B cell (primary cell): ENCODE results near the gene CNPY2. TPM values are rescaled to one million over a fixed set of nuclear protein-coding genes. Genes with fewer than 3 reads are reported as not detected.

ENCODE experiments used
- ATAC-seq: fragments of 200-7000 bp; cut with Tn5 transposase; one replicate; pipeline ENCODE4 v1.10.0; 2021; ENCODE audit warnings: low read depth, mild to moderate bottlenecking, moderate number of reproducible peaks, moderate library complexity
- CTCF ChIA-PET: fragments of 350-600 bp; sonication (Branson Sonifier 250); formaldehyde crosslinking; loops from one replicate; lab custom pipeline; 2021; ENCODE audit warnings: antibody characterized with exemption, inconsistent platforms; lab: Charles Lee
- POLR2A ChIA-PET: fragments of 350-600 bp; sonication (Branson Sonifier 250); formaldehyde crosslinking; loops from one replicate; lab custom pipeline; 2021; ENCODE audit warnings: antibody characterized with exemption; lab: Charles Lee
- DNase-seq: peaks from one replicate; pipeline ENCODE4 v3.0.0; 2013
- H2AFZ ChIP-seq: 2 replicates; pipeline ENCODE4 v1.6.1; 2012; ENCODE audit warnings: mild to moderate bottlenecking, low read depth, low read length; ENCODE audit not compliant: insufficient read depth, poor library complexity, severe bottlenecking
- H3K27ac ChIP-seq, 2 donors: 1 replicate in 1 of 2; 2 replicates in 1 of 2; pipeline ENCODE4 v1.5.1; 2012 to 2013; ENCODE audit warnings: low read length in 2 of 2, mild to moderate bottlenecking in 2 of 2, moderate library complexity in 1 of 2
- H3K27me3 ChIP-seq, 4 experiments: fragments of 200-600 bp in 1 of 4; sonication (generic) in 1 of 4; replicated peaks in 1 of 4; 1 replicate in 2 of 4; 2 replicates in 2 of 4; pipeline versions ENCODE4 v1.6.1 to v1.7.0; 2013 to 2016; ENCODE audit warnings: low read length in 3 of 4, mild to moderate bottlenecking in 2 of 4, mixed read lengths in 1 of 4, moderate library complexity in 1 of 4; ENCODE audit not compliant: insufficient read depth in 4 of 4, control insufficient read depth in 3 of 4; ENCODE audit errors: control extremely low read depth in 1 of 4
- H3K36me3 ChIP-seq, 2 experiments: replicated peaks in 1 of 2; 1 replicate in 1 of 2; 2 replicates in 1 of 2; pipeline versions ENCODE4 v1.6.1 to v1.7.1; 2013; ENCODE audit warnings: low read length in 1 of 2; ENCODE audit not compliant: insufficient read depth in 2 of 2, control insufficient read depth in 1 of 2; ENCODE audit errors: control extremely low read depth in 1 of 2, extremely low read depth in 1 of 2
- H3K4me1 ChIP-seq, 2 donors: fragments of 200-600 bp in 1 of 2; sonication (generic) in 1 of 2; 1 replicate in 1 of 2; 2 replicates in 1 of 2; pipeline versions ENCODE4 v1.5.1 to v1.6.1; 2013 to 2017; ENCODE audit warnings: low read length in 2 of 2; ENCODE audit not compliant: control insufficient read depth in 2 of 2, insufficient read depth in 2 of 2
- H3K4me2 ChIP-seq: replicated peaks from 2 replicates; pipeline ENCODE3; 2012; ENCODE audit warnings: mild to moderate bottlenecking, low read depth, low read length; ENCODE audit not compliant: poor library complexity, severe bottlenecking
- H3K4me3 ChIP-seq, 5 experiments: fragments of 200-600 bp in 1 of 5; sonication (generic) in 1 of 5; 1 replicate in 3 of 5; 2 replicates in 2 of 5; pipeline versions ENCODE4 v1.5.1 to v1.7.0; 2011 to 2016; ENCODE audit warnings: low read length in 4 of 5, mild to moderate bottlenecking in 4 of 5, low read depth in 2 of 5, control low read depth in 1 of 5, moderate library complexity in 1 of 5; ENCODE audit not compliant: insufficient read depth in 1 of 5; ENCODE audit errors: control extremely low read depth in 1 of 5, extremely low read depth in 1 of 5
- H3K79me2 ChIP-seq: fragments of 200-600 bp; sonication (generic); one replicate; pipeline ENCODE4 v1.6.0; 2016; ENCODE audit warnings: low read length; ENCODE audit not compliant: control insufficient read depth, insufficient read depth
- H3K9ac ChIP-seq: fragments of 200-600 bp; sonication (generic); 2 replicates; pipeline ENCODE4 v1.6.1; 2017; ENCODE audit warnings: mild to moderate bottlenecking, low read length, moderate library complexity
- H3K9me3 ChIP-seq, 3 donors: one replicate each; pipeline versions ENCODE4 v1.6.1 to v1.7.1; 2013; ENCODE audit warnings: low read length in 2 of 3; ENCODE audit not compliant: control insufficient read depth in 2 of 3, insufficient read depth in 1 of 3; ENCODE audit errors: control extremely low read depth in 1 of 3
- H4K20me1 ChIP-seq: 2 replicates; pipeline ENCODE4 v1.6.0; 2012; ENCODE audit warnings: mild to moderate bottlenecking, low read length; ENCODE audit not compliant: insufficient read depth, control insufficient read depth, poor library complexity, severe bottlenecking
- H3K27ac Mint-ChIP-seq: one replicate; pipeline ENCODE4 v1.8.0; 2021; ENCODE audit warnings: mixed read lengths
- H3K27me3 Mint-ChIP-seq: one replicate; pipeline ENCODE4 v1.8.0; 2021; ENCODE audit warnings: mixed read lengths
- H3K4me1 Mint-ChIP-seq: one replicate; pipeline ENCODE4 v1.8.0; 2021; ENCODE audit warnings: mixed read lengths
- H3K4me3 Mint-ChIP-seq: one replicate; pipeline ENCODE4 v1.8.0; 2021; ENCODE audit warnings: mixed read lengths
- H3K9me3 Mint-ChIP-seq: one replicate; pipeline ENCODE4 v1.8.0; 2022; ENCODE audit warnings: mixed read lengths; ENCODE audit not compliant: insufficient read depth
- EZH2 ChIP-seq: IDR thresholded peaks from 2 replicates; pipeline ENCODE4 v1.6.1; 2012; ENCODE audit warnings: borderline replicate concordance, low read depth, mild to moderate bottlenecking, moderate library complexity, low read length; ENCODE audit not compliant: insufficient read depth, poor library complexity, severe bottlenecking
- WGBS: methylation state at CpG from one replicate; pipeline ENCODE4 v1.1.5; 2013; ENCODE audit warnings: missing lambda C conversion rate; ENCODE audit not compliant: insufficient coverage; 5-methylcytosine and 5-hydroxymethylcytosine counted together
- intact Hi-C: fragments of 100-400 bp; cut with micrococcal nuclease; formaldehyde crosslinking; loops from one replicate; pipeline ENCODE4 v1.10.0; 2022
- polyA plus RNA-seq: library from polyadenylated mRNA; depleted of rRNA; stranded (reverse); fragments of >200 nt; gene quantifications from 2 replicates; pipeline ENCODE4 v1.2.3, GENCODE V29; 2012
- total RNA-seq, 2 donors: library from RNA; stranded (reverse); fragments of 120-200 nt in 1 of 2; gene quantifications; 1 replicate in 1 of 2; 2 replicates in 1 of 2; pipeline versions ENCODE4 v1.2.3 to v1.2.4, GENCODE V29; 2013 to 2022
- TF ChIP-seq, protein P1 (sequence below): fragments of 200-600 bp; IDR thresholded peaks from one replicate; pipeline ENCODE4 v1.8.0; 2022; ENCODE audit warnings: antibody characterized with exemption, mild to moderate bottlenecking

Gene CNPY2
- total and polyA plus RNA-seq, 2 donors (not counting 1 experiment from before 2014, with no cell fraction given): 61.9 to 91.2 TPM

DNA sequence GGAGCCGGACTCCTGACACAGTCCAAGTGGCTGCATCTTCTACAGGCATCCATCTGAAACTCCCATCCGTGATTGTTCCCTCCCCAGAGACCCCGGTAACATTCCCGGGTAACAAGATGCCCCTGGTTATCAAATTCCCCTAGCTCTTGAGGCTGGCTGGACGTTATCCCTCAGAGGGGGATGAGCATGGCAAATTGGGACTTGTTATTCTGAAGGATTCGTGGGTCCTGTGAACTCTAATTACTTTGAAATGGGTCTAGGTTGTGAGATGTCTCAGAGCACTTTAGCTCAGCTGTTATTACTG lies 18.7 kb upstream of the CNPY2 start:
- Histone ChIP-seq H3K4me2 (peak overlapping the region; percentile 86), H3K4me3 (peak overlapping the region; percentile 63 to 88 (median 80)), H3K9ac (peak overlapping the region; percentile 95), H3K79me2 (peaks cover 20% of the 10 kb centered on the region), H3K4me1 (peaks cover 41 to 49% of the 10 kb centered on the region in 2 donors), H2AFZ (peak overlapping the region; percentile 93), H4K20me1 (no peaks in the 10 kb centered on the region), H3K9me3 (no peaks in the 10 kb centered on the region), H3K36me3 (no peaks in the 10 kb centered on the region), H3K27ac (peak overlapping the region; percentile 94 to 100), H3K27me3 (no peaks in the 10 kb centered on the region)
- peak overlapping the region; percentile 99 for H3K4me3 Mint-ChIP-seq
- ATAC-seq (no peak), DNase-seq (no peak)
- no peaks in the 10 kb centered on the region for H3K9me3 Mint-ChIP-seq
- CTCF ChIA-PET: interaction anchor here (0.6 to 7.6 kb wide), 5 partner anchors 18 to 130 kb away, joined by 3 to 45 read pairs (median 18); partner anchors contain the start of genes CNPY2 and STAT2
- intact Hi-C loops: loop anchor here (1.0 to 2.0 kb wide), 7 partner anchors 18 to 302 kb away; partner anchors contain the start of genes COQ10A, CS, STAT2 and TIMELESS
- POLR2A ChIA-PET: interaction anchor here (1.2 to 2.5 kb wide), 3 partner anchors 18 to 130 kb away, joined by 11 to 24 read pairs (median 13); partner anchors contain the start of genes CNPY2 and STAT2
- peaks cover 58% of the 10 kb centered on the region for H3K4me1 Mint-ChIP-seq
- 0% methylated on average over 1 of the region's 6 CpGs for WGBS
- H3K27ac Mint-ChIP-seq: peak overlapping the region; percentile 100
- no peaks in the 10 kb centered on the region for H3K27me3 Mint-ChIP-seq
- TF ChIP-seq EZH2: no peak
- TF ChIP-seq, protein P1, sequence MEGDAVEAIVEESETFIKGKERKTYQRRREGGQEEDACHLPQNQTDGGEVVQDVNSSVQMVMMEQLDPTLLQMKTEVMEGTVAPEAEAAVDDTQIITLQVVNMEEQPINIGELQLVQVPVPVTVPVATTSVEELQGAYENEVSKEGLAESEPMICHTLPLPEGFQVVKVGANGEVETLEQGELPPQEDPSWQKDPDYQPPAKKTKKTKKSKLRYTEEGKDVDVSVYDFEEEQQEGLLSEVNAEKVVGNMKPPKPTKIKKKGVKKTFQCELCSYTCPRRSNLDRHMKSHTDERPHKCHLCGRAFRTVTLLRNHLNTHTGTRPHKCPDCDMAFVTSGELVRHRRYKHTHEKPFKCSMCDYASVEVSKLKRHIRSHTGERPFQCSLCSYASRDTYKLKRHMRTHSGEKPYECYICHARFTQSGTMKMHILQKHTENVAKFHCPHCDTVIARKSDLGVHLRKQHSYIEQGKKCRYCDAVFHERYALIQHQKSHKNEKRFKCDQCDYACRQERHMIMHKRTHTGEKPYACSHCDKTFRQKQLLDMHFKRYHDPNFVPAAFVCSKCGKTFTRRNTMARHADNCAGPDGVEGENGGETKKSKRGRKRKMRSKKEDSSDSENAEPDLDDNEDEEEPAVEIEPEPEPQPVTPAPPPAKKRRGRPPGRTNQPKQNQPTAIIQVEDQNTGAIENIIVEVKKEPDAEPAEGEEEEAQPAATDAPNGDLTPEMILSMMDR: peak; percentile 3
